Uterus (tissue), 2 donors: Measurements from ENCODE around the gene TCEA2.

Experiments
- CTCF ChIP-seq, 4 experiments: fragments of 200-600 bp in 2 of 4; fragments of 450-650 bp in 2 of 4; sonication (generic) in 2 of 4; IDR thresholded peaks; one replicate each; pipeline ENCODE4 v1.5.1; 2016 to 2019; ENCODE audit warnings: antibody characterized with exemption in 4 of 4, mild to moderate bottlenecking in 2 of 4, moderate library complexity in 1 of 4
- POLR2A ChIP-seq, 2 donors: fragments of 450-650 bp; IDR thresholded peaks; one replicate each; pipeline ENCODE4 v1.6.1; 2016; ENCODE audit warnings: antibody characterized with exemption in 2 of 2, mild to moderate bottlenecking in 1 of 2, moderate library complexity in 1 of 2

GRCh38 chr20:64111841-64112641 is 49.0 kb downstream of the TCEA2 start:
- TF ChIP-seq CTCF (IDR thresholded peaks at IDR 0.05) (no peak), POLR2A (IDR thresholded peaks at IDR 0.05) (no peak)
